K562 (cell line): ENCODE results near the gene DTNBP1. TPM values are rescaled to one million over a fixed set of nuclear protein-coding genes. Genes with fewer than 3 reads are reported as not detected.

ENCODE experiments used
- ATF6 ChIP-seq: sonication (generic); formaldehyde crosslinking; IDR thresholded peaks from 2 replicates; pipeline ENCODE4 v1.4.0; 2020; ENCODE audit warnings: mild to moderate bottlenecking, missing genetic modification reagents
- CCNT2 ChIP-seq: IDR thresholded peaks from 2 replicates; pipeline ENCODE4 v1.6.1; 2011; ENCODE audit warnings: borderline replicate concordance, low read depth, mild to moderate bottlenecking, moderate library complexity, mixed read lengths, low read length; ENCODE audit not compliant: insufficient read length; ENCODE audit errors: extremely low read depth
- CTBP1 ChIP-seq: fragments of 450-650 bp; IDR thresholded peaks from 2 replicates; pipeline ENCODE4 v1.6.1; 2016; ENCODE audit warnings: borderline replicate concordance
- ELF4 ChIP-seq: fragments of 450-650 bp; formaldehyde crosslinking; IDR thresholded peaks from 2 replicates; pipeline ENCODE4 v1.4.0; 2022; ENCODE audit warnings: missing genetic modification characterization
- EP300 ChIP-seq: IDR thresholded peaks from 2 replicates; pipeline ENCODE4 v1.6.1; 2012; ENCODE audit warnings: low read length, improper control_type of control experiment
- FOXJ3 ChIP-seq: sonication (generic); formaldehyde crosslinking; IDR thresholded peaks from 2 replicates; pipeline ENCODE4 v1.4.0; 2020; ENCODE audit warnings: mild to moderate bottlenecking, missing genetic modification reagents
- GATA2 ChIP-seq: sonication (generic); formaldehyde crosslinking; IDR thresholded peaks from 2 replicates; pipeline ENCODE4 v1.4.0; 2020; ENCODE audit warnings: mild to moderate bottlenecking, missing genetic modification reagents
- MAFG ChIP-seq: fragments of 450-650 bp; conservative IDR thresholded peaks from 2 replicates; pipeline ENCODE4 v1.6.1; 2016; ENCODE audit warnings: missing genetic modification characterization, missing compliant biosample characterization
- MEF2A ChIP-seq: IDR thresholded peaks from 2 replicates; pipeline ENCODE4 v1.6.1; 2011; ENCODE audit warnings: low read depth, mild to moderate bottlenecking, low read length, moderate library complexity; ENCODE audit not compliant: control insufficient read depth
- MXD1 ChIP-seq: fragments of 250-450 bp; sonication (Bioruptor Pico); IDR thresholded peaks from 2 replicates; pipeline ENCODE4 v1.8.0; 2021; ENCODE audit warnings: borderline replicate concordance, mild to moderate bottlenecking, moderate library complexity; ENCODE audit not compliant: poor library complexity, severe bottlenecking
- NR4A1 ChIP-seq, 2 experiments: fragments of 250-450 bp in 1 of 2; fragments of 450-650 bp in 1 of 2; sonication (Bioruptor Pico) in 1 of 2; IDR thresholded peaks; 2 replicates each; pipeline versions ENCODE4 v1.4.0 to v1.6.1; 2016 to 2020; ENCODE audit warnings: mild to moderate bottlenecking in 2 of 2, missing compliant biosample characterization in 1 of 2, missing genetic modification characterization in 1 of 2, moderate library complexity in 1 of 2
- RCOR1 ChIP-seq, 2 experiments: IDR thresholded peaks; 2 replicates each; pipeline ENCODE4 v1.6.1; 2012; ENCODE audit warnings: low read depth in 2 of 2, low read length in 2 of 2, borderline replicate concordance in 1 of 2, improper control_type of control experiment in 1 of 2
- SMARCE1 ChIP-seq: fragments of 450-650 bp; IDR thresholded peaks from 2 replicates; pipeline ENCODE4 v1.7.1; 2016; ENCODE audit warnings: mild to moderate bottlenecking
- SNIP1 ChIP-seq: fragments of 450-650 bp; IDR thresholded peaks from 2 replicates; pipeline ENCODE4 v1.7.1; 2017; ENCODE audit warnings: low read depth, mild to moderate bottlenecking
- STAT5B ChIP-seq: fragments of 250-450 bp; sonication (Bioruptor Pico); IDR thresholded peaks from 2 replicates; pipeline ENCODE4 v1.8.0; 2021; ENCODE audit warnings: mild to moderate bottlenecking, inconsistent platforms
- TAF9B ChIP-seq: fragments of 450-650 bp; IDR thresholded peaks from 2 replicates; pipeline ENCODE4 v1.6.1; 2018; ENCODE audit warnings: mild to moderate bottlenecking; ENCODE audit not compliant: partially characterized antibody
- TCF3 ChIP-seq: sonication (generic); formaldehyde crosslinking; IDR thresholded peaks from 2 replicates; pipeline ENCODE4 v1.4.0; 2020; ENCODE audit warnings: mild to moderate bottlenecking, missing genetic modification reagents
- THRAP3 ChIP-seq: fragments of 450-650 bp; IDR thresholded peaks from 2 replicates; pipeline ENCODE4 v1.6.1; 2016; ENCODE audit warnings: mild to moderate bottlenecking, inconsistent platforms, borderline replicate concordance
- THRB ChIP-seq: fragments of 450-650 bp; formaldehyde crosslinking; conservative IDR thresholded peaks from 2 replicates; pipeline ENCODE4 v1.4.0; 2022; ENCODE audit warnings: mild to moderate bottlenecking, missing genetic modification characterization
- ZBTB34 ChIP-seq: fragments of 250-450 bp; sonication (Bioruptor Pico); IDR thresholded peaks from 2 replicates; pipeline ENCODE4 v1.8.0; 2021; ENCODE audit warnings: mild to moderate bottlenecking, moderate library complexity
- ZBTB9 ChIP-seq: fragments of 450-650 bp; formaldehyde crosslinking; IDR thresholded peaks from 2 replicates; pipeline ENCODE4 v1.4.0; 2020; ENCODE audit warnings: mild to moderate bottlenecking, moderate library complexity
- ZNF311 ChIP-seq: fragments of 250-450 bp; sonication (Bioruptor Pico); IDR thresholded peaks from 2 replicates; pipeline ENCODE4 v1.4.0; 2020; ENCODE audit warnings: mild to moderate bottlenecking, moderate library complexity
- ZNF707 ChIP-seq: fragments of 250-450 bp; sonication (Bioruptor Pico); conservative IDR thresholded peaks from 2 replicates; pipeline ENCODE4 v1.8.0; 2022; ENCODE audit warnings: inconsistent platforms, mild to moderate bottlenecking, moderate library complexity
- polyA plus RNA-seq, 8 experiments: library from polyadenylated mRNA; depleted of rRNA in 4 of 8; stranded (reverse) in 5 of 8; unstranded in 3 of 8; fragments of >200 nt; fragmentation: Nextera tagmentation in 2 of 8; fragmentation: Illumina TruSeq in 1 of 8; extraction: Ambion mirVana in 2 of 8; extraction: Trizol in 1 of 8; gene quantifications; 2 replicates each; pipeline versions ENCODE4 v1.2.1 to v1.2.3, GENCODE V29; 2011 to 2014; ENCODE audit warnings: inconsistent platforms in 1 of 8, missing spikeins in 1 of 8
- total RNA-seq, 7 experiments: library from RNA; depleted of rRNA in 6 of 7; stranded (reverse); fragments of >200 nt in 6 of 7; fragmentation: Illumina TruSeq in 2 of 7; extraction: Trizol in 2 of 7; gene quantifications; 2 replicates each; pipeline versions ENCODE4 v1.2.1 to v1.2.3, GENCODE V29; 2011 to 2021; ENCODE audit warnings: low replicate concordance in 1 of 7

Gene DTNBP1
- total and polyA plus RNA-seq, 9 of the 15 experiments (the other 6 are each of a cell fraction or from before 2014, with no cell fraction given): 16.7 to 54.5 (median 21.4) TPM

GRCh38 chr6:15556711-15557110 lies 106.1 kb downstream of the DTNBP1 start (continued):
- TF ChIP-seq THRAP3: no peak
- peak; percentile 82 for TF ChIP-seq ELF4
- no peak for TF ChIP-seq ZNF707 (CRISPR knock-in tag)
- no peak for TF ChIP-seq MEF2A
- no peak for TF ChIP-seq ZBTB34 (CRISPR knock-in tag)
- no peak for TF ChIP-seq RCOR1 (IDR thresholded peaks at IDR 0.05; ENCODE audit: borderline replicate concordance in 1 of 2, low read depth in 2 of 2, low read length in 2 of 2)
- TF ChIP-seq ZNF311: no peak
- TF ChIP-seq MXD1 (CRISPR knock-in tag): no peak
- TF ChIP-seq TCF3 (CRISPR knock-in tag): no peak
- TF ChIP-seq EP300: no peak
- TF ChIP-seq THRB (CRISPR knock-in tag): peak; percentile 54; the same call in 1 of the 2 replicates
- no peak for TF ChIP-seq STAT5B (CRISPR knock-in tag)
- TF ChIP-seq ZBTB9 (CRISPR knock-in tag): 0 out of 2 replicates have a peak, but pooled peaks have one; percentile 34
- TF ChIP-seq CTBP1: peak; percentile 48; the same call in 1 of the 2 replicates
- TF ChIP-seq FOXJ3 (CRISPR knock-in tag): no peak
- TF ChIP-seq SMARCE1: 0 out of 2 replicates have a peak, but pooled peaks have one; percentile 14
- no peak for TF ChIP-seq TAF9B
- no peak for TF ChIP-seq ATF6
- no peak for TF ChIP-seq MAFG (tag)
- peak; percentile 58; the same call in 1 of the 2 replicates for TF ChIP-seq GATA2 (CRISPR knock-in tag)
- no peak for TF ChIP-seq NR4A1 (CRISPR knock-in tag; IDR thresholded peaks at IDR 0.05)
- TF ChIP-seq NR4A1 (tag; IDR thresholded peaks at IDR 0.05): peak; percentile 58
- no peak for TF ChIP-seq SNIP1
- TF ChIP-seq CCNT2: no peak
